Activated CD8-positive, alpha-beta memory T cell treated with anti-CD3 and anti-CD28 coated beads for 36 hours (primary cell): ENCODE data around the gene MAN1C1. TPM values are rescaled to one million over a fixed set of nuclear protein-coding genes. Genes with fewer than 3 reads are reported as not detected.
"Not testable (repeated sequence)": the region's sequence is repeated elsewhere in the genome, so short reads cannot be mapped to it uniquely, and the experiment has no call there.

Experiments used
- CTCF ChIA-PET: fragments of 350-600 bp; sonication (Branson Sonifier 250); formaldehyde crosslinking; loops from one replicate; lab custom pipeline; 2021; ENCODE audit warnings: antibody characterized with exemption; lab: Charles Lee
- POLR2A ChIA-PET: fragments of 350-600 bp; sonication (Branson Sonifier 250); formaldehyde crosslinking; loops from one replicate; lab custom pipeline; 2021; ENCODE audit warnings: antibody characterized with exemption; lab: Charles Lee
- total RNA-seq, 2 experiments: library from RNA; stranded (reverse); gene quantifications; one replicate each; pipeline ENCODE4 v1.2.3, GENCODE V29; 2021

MAN1C1 gene
- total RNA-seq, 2 experiments from 2014 or later: 2.1 TPM

- ChIA-PET POLR2A (interaction anchor here (1.0 kb wide), 1 partner anchor 11 kb away, joined by 4 read pairs; no protein-coding TSS in a partner anchor), CTCF (interaction anchor here (0.8 to 1.2 kb wide), 3 partner anchors 9 to 143 kb away, joined by 3 to 4 read pairs (median 3); no protein-coding TSS in a partner anchor)
Measured at GRCh38 chr1:25579292-25580252, 37.0 kb upstream of the MAN1C1 start.

DNA sequence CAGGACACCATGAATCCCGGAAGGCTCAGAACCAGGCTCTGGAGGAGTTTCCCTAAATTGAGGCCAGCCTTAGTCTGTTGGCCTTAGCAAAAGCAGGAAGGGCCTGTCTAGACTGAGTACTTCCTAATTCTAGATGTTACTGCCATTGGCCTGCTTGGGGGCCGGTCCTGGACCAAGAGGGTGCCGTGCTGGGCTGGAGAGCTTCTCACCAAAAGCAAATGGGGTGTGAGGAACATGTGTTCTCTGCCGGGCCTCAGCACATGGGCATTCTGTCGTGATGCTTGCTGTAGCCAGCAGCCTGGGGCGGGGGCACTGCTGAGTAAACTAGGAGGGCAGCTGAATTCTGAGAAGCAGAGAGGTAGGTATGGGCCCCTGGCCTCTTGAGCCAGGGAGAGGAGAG is 35.7 kb upstream of the MAN1C1 start:
- ChIA-PET POLR2A (interaction anchor here (1.0 kb wide), 1 partner anchor 12 kb away, joined by 4 read pairs; no protein-coding TSS in a partner anchor), CTCF (no interaction called here)

DNA sequence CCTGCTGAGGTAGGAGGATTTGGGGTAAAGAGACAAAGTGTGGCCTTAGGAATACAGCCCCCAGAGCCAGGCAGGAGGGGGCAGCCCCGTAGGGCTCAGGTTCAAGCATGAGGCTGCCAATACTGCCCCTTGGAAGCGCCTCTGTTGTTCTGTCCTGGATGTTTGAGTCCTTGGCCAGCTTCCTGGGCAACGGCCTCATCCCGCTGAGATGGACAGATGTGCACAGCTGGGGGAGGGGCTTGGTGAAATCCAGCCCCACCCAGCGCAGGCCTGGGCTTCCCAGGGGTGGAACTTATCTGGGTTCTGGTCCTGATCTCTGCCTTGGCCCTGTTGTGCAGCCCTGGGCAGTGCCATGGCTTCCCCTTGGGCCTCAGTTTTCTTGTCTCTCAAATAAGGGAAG is 34.8 kb upstream of the MAN1C1 start:
- CTCF ChIA-PET: no interaction called here
- POLR2A ChIA-PET: interaction anchor here (0.6 kb wide), 1 partner anchor 15 kb away, joined by 3 read pairs; no protein-coding TSS in a partner anchor

- ChIA-PET POLR2A (no interaction called here), CTCF (interaction anchor here (0.7 kb wide), 1 partner anchor 61 kb away, joined by 3 read pairs; no protein-coding TSS in a partner anchor)
Measured at GRCh38 chr1:25583519-25584370, 32.8 kb upstream of the MAN1C1 start.

- CTCF ChIA-PET: no interaction called here
- POLR2A ChIA-PET: no interaction called here
Measured at GRCh38 chr1:25586181-25586588, 30.4 kb upstream of the MAN1C1 start.

DNA sequence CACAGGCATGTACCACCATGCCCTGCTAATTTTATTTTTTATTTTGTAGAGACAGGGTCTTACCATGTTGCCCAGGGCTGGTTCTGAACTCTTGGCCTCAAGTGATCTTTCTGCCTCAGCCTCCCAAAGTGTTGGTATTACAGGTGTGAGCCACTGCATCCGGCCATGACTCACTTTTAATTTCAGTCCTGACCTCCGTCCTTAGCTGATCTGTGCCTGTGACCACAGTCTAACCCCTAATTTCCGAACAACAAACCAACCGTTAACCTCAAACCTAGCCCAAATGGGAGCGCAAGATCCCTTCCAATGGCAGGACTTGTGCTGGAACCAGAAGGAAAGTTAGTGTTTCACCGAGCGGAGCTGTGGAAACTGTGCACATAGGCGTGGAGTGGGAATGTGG is 29.3 kb upstream of the MAN1C1 start:
- POLR2A ChIA-PET: no interaction called here
- CTCF ChIA-PET: no interaction called here

GRCh38 chr1:25588224-25588623 is 28.4 kb upstream of the MAN1C1 start:
- CTCF ChIA-PET, POLR2A ChIA-PET: not testable (repeated sequence)

GRCh38 chr1:25588786-25589185 is 27.8 kb upstream of the MAN1C1 start:
- CTCF ChIA-PET: interaction anchor here (0.6 to 1.6 kb wide), 2 partner anchors 15 to 35 kb away, joined by 3 to 4 read pairs; no protein-coding TSS in a partner anchor
- POLR2A ChIA-PET: not testable (repeated sequence)

- CTCF ChIA-PET: interaction anchor here (1.6 kb wide), 1 partner anchor 17 kb away, joined by 4 read pairs; no protein-coding TSS in a partner anchor
- POLR2A ChIA-PET: no interaction called here
Measured at GRCh38 chr1:25590096-25590824, 26.3 kb upstream of the MAN1C1 start.

DNA sequence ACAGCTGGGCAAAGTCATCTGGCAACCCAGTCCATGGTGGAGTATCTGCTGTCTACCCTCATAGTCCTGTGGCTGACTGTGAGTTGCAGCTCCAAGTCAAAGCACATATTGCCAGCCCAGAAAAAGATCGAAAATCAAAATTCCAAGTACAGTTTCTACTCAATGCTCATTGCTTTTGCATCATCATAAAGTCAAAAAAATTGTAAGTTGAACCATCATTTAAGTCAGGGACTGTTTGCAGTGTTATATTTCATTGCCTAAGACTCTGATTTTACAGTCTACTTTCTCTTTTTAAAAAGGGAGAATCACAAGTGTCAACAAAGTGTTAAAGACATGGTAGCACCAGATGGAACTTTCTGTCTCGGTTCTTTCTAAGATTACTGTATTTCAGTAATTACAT is 22.7 kb upstream of the MAN1C1 start:
- CTCF ChIA-PET: interaction anchor here (0.9 kb wide), 1 partner anchor 44 kb away, joined by 4 read pairs; no protein-coding TSS in a partner anchor
- POLR2A ChIA-PET: no interaction called here

- POLR2A ChIA-PET: no interaction called here
- CTCF ChIA-PET: no interaction called here
Measured at GRCh38 chr1:25594971-25595370, 21.6 kb upstream of the MAN1C1 start.

DNA sequence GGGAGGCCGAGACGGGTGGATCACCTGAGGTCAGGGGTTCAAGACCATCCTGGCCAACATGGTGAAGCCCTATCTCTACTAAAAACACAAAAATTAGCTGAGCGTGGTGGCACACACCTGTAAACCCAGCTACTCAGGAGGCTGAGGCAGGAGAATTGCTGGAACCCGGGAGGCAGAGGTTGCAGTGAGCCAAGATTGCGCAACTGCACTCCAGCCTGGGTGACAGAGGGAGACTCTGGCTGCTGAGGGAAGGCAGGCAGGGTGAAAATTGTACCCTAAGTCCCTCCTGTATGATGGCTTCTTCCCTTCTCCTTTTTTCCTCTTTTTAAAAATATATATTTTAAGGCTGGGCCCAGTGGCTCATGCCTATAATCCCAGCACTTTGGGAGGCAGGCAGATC is 19.9 kb upstream of the MAN1C1 start:
- POLR2A ChIA-PET, CTCF ChIA-PET: not testable (repeated sequence)

DNA sequence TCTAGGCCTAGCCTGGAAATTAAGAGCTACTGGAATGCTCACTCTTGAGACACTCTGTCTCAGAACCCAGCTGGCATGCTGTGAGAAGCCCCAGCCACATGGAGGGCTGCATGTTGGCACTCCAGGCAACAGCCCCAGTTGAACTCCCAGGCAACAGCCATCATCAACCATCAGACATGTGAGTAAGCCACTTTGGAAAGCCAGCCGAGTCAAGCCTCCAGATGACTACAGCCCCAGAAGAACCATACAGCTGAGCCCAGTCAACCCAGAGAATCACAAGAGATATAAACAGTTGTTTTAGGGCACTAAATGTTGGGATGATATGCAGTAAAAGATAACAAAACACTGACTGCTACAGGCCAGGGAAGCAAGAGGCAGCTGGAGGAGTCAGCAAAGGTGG is 17.7 kb upstream of the MAN1C1 start:
- CTCF ChIA-PET: interaction anchor here (0.7 to 1.5 kb wide), 2 partner anchors 27 to 211 kb away, joined by 3 to 5 read pairs; no protein-coding TSS in a partner anchor
- POLR2A ChIA-PET: no interaction called here

- ChIA-PET POLR2A (no interaction called here), CTCF (interaction anchor here (0.7 to 1.5 kb wide), 2 partner anchors 28 to 399 kb away, joined by 3 read pairs; no protein-coding TSS in a partner anchor)
Measured at GRCh38 chr1:25599969-25600610, 16.5 kb upstream of the MAN1C1 start.

DNA sequence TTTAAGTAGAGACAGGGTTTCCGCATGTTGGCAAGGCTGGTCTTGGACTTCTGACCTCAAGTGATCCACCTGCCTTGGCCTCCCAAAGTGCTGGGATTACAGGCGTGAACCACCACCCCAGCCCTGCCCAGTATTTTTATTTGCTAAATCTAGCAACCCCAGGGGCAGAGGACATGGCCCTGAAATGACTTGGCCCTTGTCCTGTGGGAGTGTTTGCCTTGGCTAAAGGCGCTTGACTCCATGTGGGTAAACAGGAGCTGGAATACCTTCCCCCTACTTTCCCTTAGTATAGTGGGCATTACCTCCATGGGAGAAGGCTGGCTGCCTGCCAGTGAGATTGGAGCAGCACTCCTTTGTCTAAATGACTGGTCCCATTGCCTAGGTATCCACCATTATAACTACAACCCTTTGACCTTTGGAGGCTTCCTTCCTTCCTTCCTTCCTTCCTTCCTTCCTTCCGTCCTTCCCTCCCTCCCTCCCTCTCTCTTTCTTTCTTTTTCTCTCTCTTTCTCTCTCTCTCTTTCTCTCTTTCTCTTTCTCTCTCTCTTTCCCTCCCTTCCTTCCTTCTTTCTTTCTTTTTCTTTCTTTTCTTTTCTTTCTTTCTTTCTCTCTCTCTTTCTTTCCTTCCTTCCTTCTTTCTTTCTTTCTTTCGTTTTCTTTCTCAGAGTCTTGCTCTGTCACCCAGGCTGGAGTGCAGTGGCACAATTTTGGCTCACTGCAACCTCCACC is 15.5 kb upstream of the MAN1C1 start:
- POLR2A ChIA-PET, CTCF ChIA-PET: not testable (repeated sequence)

GRCh38 chr1:25603779-25604538 is 12.6 kb upstream of the MAN1C1 start:
- POLR2A ChIA-PET, CTCF ChIA-PET: not testable (repeated sequence)

DNA sequence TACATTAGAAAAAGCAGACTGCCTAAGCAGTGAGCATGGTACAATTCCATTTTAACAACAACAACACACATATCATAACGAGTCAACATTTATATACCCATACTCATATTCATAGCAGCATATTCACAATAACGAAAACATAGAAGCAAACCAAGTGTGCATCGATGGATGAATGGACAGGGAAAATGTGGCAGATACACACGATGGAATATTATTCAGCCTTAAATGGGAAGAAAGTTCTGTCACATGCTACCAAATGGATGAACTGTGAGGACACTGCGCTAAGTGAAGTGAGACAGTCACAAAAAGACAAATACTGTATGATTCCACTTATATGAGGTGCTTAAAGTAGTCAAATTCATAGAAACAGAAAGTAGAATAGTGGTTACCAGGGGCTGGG is 9.5 kb upstream of the MAN1C1 start:
- CTCF ChIA-PET: no interaction called here
- POLR2A ChIA-PET: interaction anchor here (0.6 kb wide), 1 partner anchor 57 kb away, joined by 5 read pairs; no protein-coding TSS in a partner anchor
